Panc1 (cell line): ENCODE data around the gene RGP1. TPM values are rescaled to one million over a fixed set of nuclear protein-coding genes. Genes with fewer than 3 reads are reported as not detected.

Experiments
- ATAC-seq: fragments of 200-7000 bp; cut with Tn5 transposase; 2 replicates; pipeline ENCODE4 v1.9.1; 2020; ENCODE audit warnings: mild to moderate bottlenecking, moderate library complexity
- BruUV-seq: library from RNA; stranded (reverse); fragments of 400-500 nt; replicated peaks from 2 replicates; lab custom pipeline; 2021; lab: Mats Ljungman, UMichigan
- CTCF ChIA-PET: fragments of 300-600 bp; sonication (Branson Sonifier 250); formaldehyde crosslinking; loops from one replicate; lab custom pipeline; 2022; ENCODE audit warnings: antibody characterized with exemption; lab: Charles Lee
- POLR2A ChIA-PET: fragments of 300-600 bp; sonication (Branson Sonifier 250); formaldehyde crosslinking; loops from one replicate; lab custom pipeline; 2022; ENCODE audit warnings: antibody characterized with exemption; lab: Charles Lee
- DNase-seq: peaks from one replicate; pipeline ENCODE4 v3.0.0-alpha.2; 2010; ENCODE audit warnings: low read depth, low spot score
- H3K27ac ChIP-seq: 2 replicates; pipeline ENCODE4 v1.5.1; 2011; ENCODE audit warnings: mild to moderate bottlenecking, low read length, inconsistent platforms
- H3K27me3 ChIP-seq: fragments of 200-500 bp; sonication (Bioruptor generic); 2 replicates; pipeline ENCODE4 v1.6.0; 2014; ENCODE audit warnings: low read length, inconsistent platforms; ENCODE audit not compliant: control insufficient read depth, insufficient read depth
- H3K36me3 ChIP-seq: fragments of 200-500 bp; sonication (Bioruptor generic); 2 replicates; pipeline ENCODE4 v1.5.1; 2014; ENCODE audit warnings: inconsistent platforms, mild to moderate bottlenecking, low read length, moderate library complexity; ENCODE audit not compliant: control insufficient read depth, insufficient read depth
- H3K4me1 ChIP-seq: 2 replicates; pipeline ENCODE4 v1.5.1; 2011; ENCODE audit warnings: inconsistent platforms, mild to moderate bottlenecking, low read length, moderate library complexity; ENCODE audit not compliant: control insufficient read depth, insufficient read depth
- H3K4me3 ChIP-seq, 2 experiments: 2 replicates each; pipeline ENCODE4 v1.5.1; 2011 to 2012; ENCODE audit warnings: low read depth in 2 of 2, low read length in 2 of 2, mild to moderate bottlenecking in 2 of 2, inconsistent platforms in 1 of 2, moderate library complexity in 1 of 2
- H3K9me3 ChIP-seq: fragments of 200-500 bp; sonication (Bioruptor generic); 2 replicates; pipeline ENCODE4 v1.5.1; 2014; ENCODE audit warnings: low read depth, mild to moderate bottlenecking, inconsistent platforms, low read length, moderate library complexity; ENCODE audit not compliant: control insufficient read depth, insufficient read depth
- CTCF ChIP-seq: fragments of 450-650 bp; IDR thresholded peaks from 2 replicates; pipeline ENCODE4 v1.5.1; 2017; ENCODE audit warnings: mild to moderate bottlenecking
- POLR2AphosphoS5 ChIP-seq: IDR thresholded peaks from 2 replicates; pipeline ENCODE4 v1.6.1; 2012; ENCODE audit warnings: mild to moderate bottlenecking, low read depth, low read length, moderate library complexity
- REST ChIP-seq, 2 experiments: IDR thresholded peaks; 2 replicates each; pipeline ENCODE4 v1.6.1; 2011 to 2012; ENCODE audit warnings: low read depth in 2 of 2, control low read depth in 1 of 2, low read length in 1 of 2, mild to moderate bottlenecking in 1 of 2, moderate library complexity in 1 of 2; ENCODE audit not compliant: insufficient read depth in 1 of 2
- SIN3A ChIP-seq: IDR thresholded peaks from 2 replicates; pipeline ENCODE4 v1.6.1; 2012; ENCODE audit warnings: low read depth, mild to moderate bottlenecking, low read length, moderate library complexity, borderline replicate concordance; ENCODE audit not compliant: insufficient read depth
- TCF7L2 ChIP-seq: IDR thresholded peaks from 2 replicates; pipeline ENCODE4 v1.6.1; 2011; ENCODE audit warnings: mild to moderate bottlenecking, low read depth, low read length, inconsistent platforms
- in situ Hi-C: cut with HindIII; loops from 2 replicates; pipeline ENCODE4 v1.10.0; 2016; ENCODE audit warnings: low sequenced_read_pairs, low pct_unique_long_range_greater_than_20kb
- intact Hi-C: fragments of 100-400 bp; cut with micrococcal nuclease; formaldehyde crosslinking; loops from one replicate; pipeline ENCODE4 v1.10.0; 2022; ENCODE audit not compliant: unreplicated experiment
- total RNA-seq: library from RNA; stranded (reverse); gene quantifications from one replicate; pipeline ENCODE4 v1.2.1, GENCODE V29; 2021; ENCODE audit not compliant: unreplicated experiment

Gene RGP1
- total RNA-seq, 1 experiment from 2014 or later: 43.3 TPM

- no peaks in the 10 kb centered on the region for H3K9me3 ChIP-seq
- ATAC-seq (no peak), DNase-seq (no peak)
- ChIA-PET POLR2A (no interaction called here), CTCF (interaction anchor here (0.6 to 1.6 kb wide), 9 partner anchors 11 to 142 kb away, joined by 3 to 18 read pairs (median 6); partner anchors contain the start of gene SPAG8)
- no peaks in the 10 kb centered on the region for H3K27me3 ChIP-seq
- no peak for TF ChIP-seq POLR2AphosphoS5
- no peak for TF ChIP-seq REST (IDR thresholded peaks at IDR 0.05; ENCODE audit: insufficient read depth in 1 of 2, low read depth in 2 of 2, low read length in 1 of 2)
- no peak for TF ChIP-seq CTCF
- TF ChIP-seq TCF7L2: no peak
- TF ChIP-seq SIN3A: no peak
- no peak overlapping the region for H3K27ac ChIP-seq
- H3K36me3 ChIP-seq: no peaks in the 10 kb centered on the region
- in situ Hi-C loops (no loop called here), intact Hi-C loops (no loop called here)
- no peak overlapping the region for H3K4me3 ChIP-seq
- no TSS peak for BruUV-seq
- no peaks in the 10 kb centered on the region for H3K4me1 ChIP-seq
These were observed 40.5 kb downstream of the RGP1 start for GRCh38 chr9:35789541-35789940.

- in situ Hi-C loops (no loop called here), intact Hi-C loops (loop anchor here (1.0 kb wide), 1 partner anchor 92 kb away; no protein-coding TSS in a partner anchor)
- H3K27me3 ChIP-seq: no peaks in the 10 kb centered on the region
- no peaks in the 10 kb centered on the region for H3K4me1 ChIP-seq
- DNase-seq (no peak), ATAC-seq (peak; percentile 54)
- no peaks in the 10 kb centered on the region for H3K36me3 ChIP-seq
- no TSS peak for BruUV-seq
- ChIA-PET POLR2A (no interaction called here), CTCF (interaction anchor here (0.5 to 1.4 kb wide), 18 partner anchors 11 to 305 kb away, joined by 3 to 18 read pairs (median 5); partner anchors contain the start of gene SPAG8)
- no peaks in the 10 kb centered on the region for H3K9me3 ChIP-seq
- TF ChIP-seq SIN3A (no peak), CTCF (no peak), TCF7L2 (no peak), POLR2AphosphoS5 (no peak), REST (IDR thresholded peaks at IDR 0.05; ENCODE audit: insufficient read depth in 1 of 2, low read depth in 2 of 2, low read length in 1 of 2) (no peak)
- H3K27ac ChIP-seq: no peak overlapping the region
- H3K4me3 ChIP-seq: no peak overlapping the region
These were observed 40.9 kb downstream of the RGP1 start for GRCh38 chr9:35790025-35790384.
